Hepatocyte (in vitro differentiated cells): Measurements from ENCODE around the gene BGN. TPM values are rescaled to one million over a fixed set of nuclear protein-coding genes. Genes with fewer than 3 reads are reported as not detected.
A peak's percentile ranks its signal among the peaks of the same experiment; 100 is the strongest.

Experiments used
- DNase-seq: peaks from one replicate; pipeline ENCODE4 v3.0.0-alpha.2; 2016; ENCODE audit warnings: low spot score
- H2AFZ ChIP-seq: fragments of 200-600 bp; sonication (generic); 2 replicates; pipeline ENCODE4 v1.6.0; 2016; ENCODE audit warnings: antibody characterized with exemption, mild to moderate bottlenecking
- H3K27ac ChIP-seq: fragments of 200-600 bp; sonication (generic); 2 replicates; pipeline ENCODE4 v1.5.1; 2016; ENCODE audit warnings: mild to moderate bottlenecking
- H3K27me3 ChIP-seq: fragments of 200-600 bp; sonication (generic); 2 replicates; pipeline ENCODE4 v1.6.1; 2016
- H3K36me3 ChIP-seq: fragments of 200-600 bp; sonication (generic); replicated peaks from 2 replicates; pipeline ENCODE4 v1.5.1; 2016; ENCODE audit warnings: low read depth; ENCODE audit not compliant: insufficient read depth
- H3K4me1 ChIP-seq: fragments of 200-600 bp; sonication (generic); 2 replicates; pipeline ENCODE4 v1.5.1; 2016; ENCODE audit warnings: mild to moderate bottlenecking, moderate library complexity; ENCODE audit not compliant: insufficient read depth
- H3K4me2 ChIP-seq: fragments of 200-600 bp; sonication (generic); 2 replicates; pipeline ENCODE4 v1.6.0; 2016
- H3K4me3 ChIP-seq: fragments of 200-600 bp; sonication (generic); 2 replicates; pipeline ENCODE4 v1.5.1; 2016; ENCODE audit warnings: mild to moderate bottlenecking
- H3K79me2 ChIP-seq: fragments of 200-600 bp; sonication (generic); 2 replicates; pipeline ENCODE4 v1.6.0; 2017; ENCODE audit warnings: mild to moderate bottlenecking
- H3K9me2 ChIP-seq: fragments of 200-600 bp; sonication (generic); replicated peaks from 2 replicates; pipeline ENCODE4 v1.6.0; 2017; ENCODE audit warnings: mild to moderate bottlenecking; ENCODE audit not compliant: insufficient read depth
- H3K9me3 ChIP-seq: fragments of 200-600 bp; sonication (generic); 2 replicates; pipeline ENCODE4 v1.5.1; 2016; ENCODE audit warnings: low read depth, mild to moderate bottlenecking
- H4K20me1 ChIP-seq: fragments of 200-600 bp; sonication (generic); 2 replicates; pipeline ENCODE4 v1.6.0; 2016; ENCODE audit warnings: mild to moderate bottlenecking; ENCODE audit not compliant: insufficient read depth, poor library complexity, severe bottlenecking
- EZH2 ChIP-seq: fragments of 200-600 bp; sonication (generic); IDR thresholded peaks from 2 replicates; pipeline ENCODE4 v1.6.1; 2016; ENCODE audit warnings: antibody characterized with exemption, mild to moderate bottlenecking, borderline replicate concordance
- EZH2phosphoT487 ChIP-seq: fragments of 200-600 bp; sonication (generic); IDR thresholded peaks from one replicate; pipeline ENCODE4 v1.6.1; 2018; ENCODE audit warnings: antibody characterized with exemption, mild to moderate bottlenecking, low read depth, moderate library complexity; ENCODE audit not compliant: unreplicated experiment, severe bottlenecking
- WGBS: methylation state at CpG from one replicate; pipeline ENCODE4 v1.1.6; 2016; ENCODE audit warnings: low lambda C conversion rate; ENCODE audit errors: missing lambda C conversion rate; 5-methylcytosine and 5-hydroxymethylcytosine counted together
- polyA plus RNA-seq: library from polyadenylated mRNA; unstranded; fragments of >200 nt; fragmentation: Nextera tagmentation; extraction: Ambion mirVana; gene quantifications from 2 replicates; pipeline ENCODE4 v1.2.1, GENCODE V29; 2016
- total RNA-seq: library from RNA; depleted of rRNA; stranded (reverse); fragments of >200 nt; gene quantifications from 2 replicates; pipeline ENCODE4 v1.2.3, GENCODE V29; 2014
- TF ChIP-seq, protein P1 (sequence below): fragments of 200-600 bp; sonication (generic); IDR thresholded peaks from 2 replicates; pipeline ENCODE4 v1.5.1; 2016; ENCODE audit warnings: antibody characterized with exemption, mild to moderate bottlenecking; ENCODE audit not compliant: poor library complexity

Gene BGN
- total and polyA plus RNA-seq, 2 experiments from 2014 or later: 14.5 to 27.5 TPM

DNA sequence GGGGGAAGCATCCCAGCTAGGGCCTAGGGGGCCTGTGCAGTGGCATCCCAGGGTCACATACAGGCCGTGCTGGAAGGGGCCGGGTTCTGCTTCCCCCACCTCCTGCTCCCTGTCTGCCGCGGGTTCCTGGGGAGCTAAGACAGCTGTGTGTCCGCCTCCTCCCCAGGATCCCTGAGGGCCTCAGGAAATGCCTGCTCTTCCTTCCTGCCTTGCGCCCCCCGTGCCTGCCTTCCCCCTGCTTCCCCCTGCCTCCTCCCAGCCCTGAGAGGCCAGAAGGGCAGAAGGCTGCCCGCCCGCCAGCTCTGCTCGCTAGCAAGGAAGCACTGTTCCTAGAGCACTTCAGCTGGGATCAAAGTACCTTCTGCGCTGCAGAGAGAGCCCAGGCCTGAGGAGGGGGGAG lies 2.9 kb upstream of the BGN start:
- H3K79me2 ChIP-seq: no peaks in the 10 kb centered on the region
- 67% methylated on average over 9 of the region's 11 CpGs for WGBS
- H3K9me3 ChIP-seq: no peaks in the 10 kb centered on the region
- H2AFZ ChIP-seq: no peak overlapping the region
- DNase-seq: peak; percentile 31
- H3K27ac ChIP-seq: peak overlapping the region; percentile 80
- no peak for TF ChIP-seq EZH2
- TF ChIP-seq EZH2phosphoT487: no peak
- TF ChIP-seq, protein P1, sequence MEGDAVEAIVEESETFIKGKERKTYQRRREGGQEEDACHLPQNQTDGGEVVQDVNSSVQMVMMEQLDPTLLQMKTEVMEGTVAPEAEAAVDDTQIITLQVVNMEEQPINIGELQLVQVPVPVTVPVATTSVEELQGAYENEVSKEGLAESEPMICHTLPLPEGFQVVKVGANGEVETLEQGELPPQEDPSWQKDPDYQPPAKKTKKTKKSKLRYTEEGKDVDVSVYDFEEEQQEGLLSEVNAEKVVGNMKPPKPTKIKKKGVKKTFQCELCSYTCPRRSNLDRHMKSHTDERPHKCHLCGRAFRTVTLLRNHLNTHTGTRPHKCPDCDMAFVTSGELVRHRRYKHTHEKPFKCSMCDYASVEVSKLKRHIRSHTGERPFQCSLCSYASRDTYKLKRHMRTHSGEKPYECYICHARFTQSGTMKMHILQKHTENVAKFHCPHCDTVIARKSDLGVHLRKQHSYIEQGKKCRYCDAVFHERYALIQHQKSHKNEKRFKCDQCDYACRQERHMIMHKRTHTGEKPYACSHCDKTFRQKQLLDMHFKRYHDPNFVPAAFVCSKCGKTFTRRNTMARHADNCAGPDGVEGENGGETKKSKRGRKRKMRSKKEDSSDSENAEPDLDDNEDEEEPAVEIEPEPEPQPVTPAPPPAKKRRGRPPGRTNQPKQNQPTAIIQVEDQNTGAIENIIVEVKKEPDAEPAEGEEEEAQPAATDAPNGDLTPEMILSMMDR: no peak
- H4K20me1 ChIP-seq: no peaks in the 10 kb centered on the region
- peaks cover 25% of the 10 kb centered on the region for H3K4me1 ChIP-seq
- H3K4me3 ChIP-seq: no peak overlapping the region
- H3K36me3 ChIP-seq: no peaks in the 10 kb centered on the region
- H3K27me3 ChIP-seq: no peaks in the 10 kb centered on the region
- peak overlapping the region; percentile 20 for H3K4me2 ChIP-seq
- no peaks in the 10 kb centered on the region for H3K9me2 ChIP-seq

DNA sequence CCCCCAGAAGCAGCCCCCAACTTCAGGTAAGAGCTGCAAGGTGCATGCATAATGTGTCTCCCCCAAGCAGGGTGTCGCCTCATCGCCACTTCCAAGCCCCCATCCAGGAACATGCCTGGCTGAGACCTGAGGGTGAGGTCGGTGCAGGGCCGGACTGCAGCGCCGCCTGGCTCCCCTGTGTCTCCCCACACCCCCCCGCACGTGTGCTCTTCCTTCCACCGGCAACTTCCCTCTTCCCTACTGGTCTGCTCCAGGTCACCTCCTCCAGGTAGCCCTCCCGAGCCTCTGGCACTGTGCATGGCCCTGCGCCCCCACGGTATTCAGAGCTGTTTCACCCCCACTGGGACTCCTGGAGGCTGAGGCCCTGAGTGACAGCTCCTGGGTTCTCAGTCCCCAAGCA lies 2.2 kb upstream of the BGN start:
- H3K4me1 ChIP-seq: peaks cover 25% of the 10 kb centered on the region
- H2AFZ ChIP-seq: no peak overlapping the region
- no peaks in the 10 kb centered on the region for H3K27me3 ChIP-seq
- TF ChIP-seq, protein P1: no peak
- TF ChIP-seq EZH2phosphoT487 (no peak), EZH2 (no peak)
- 88% methylated on average over 11 of the region's 12 CpGs for WGBS
- no peaks in the 10 kb centered on the region for H3K79me2 ChIP-seq
- no peak overlapping the region for H3K4me2 ChIP-seq
- H3K27ac ChIP-seq: peak overlapping the region; percentile 80
- H3K4me3 ChIP-seq: no peak overlapping the region
- no peaks in the 10 kb centered on the region for H3K9me3 ChIP-seq
- no peak for DNase-seq
- H4K20me1 ChIP-seq: no peaks in the 10 kb centered on the region
- no peaks in the 10 kb centered on the region for H3K36me3 ChIP-seq
- no peaks in the 10 kb centered on the region for H3K9me2 ChIP-seq

DNA sequence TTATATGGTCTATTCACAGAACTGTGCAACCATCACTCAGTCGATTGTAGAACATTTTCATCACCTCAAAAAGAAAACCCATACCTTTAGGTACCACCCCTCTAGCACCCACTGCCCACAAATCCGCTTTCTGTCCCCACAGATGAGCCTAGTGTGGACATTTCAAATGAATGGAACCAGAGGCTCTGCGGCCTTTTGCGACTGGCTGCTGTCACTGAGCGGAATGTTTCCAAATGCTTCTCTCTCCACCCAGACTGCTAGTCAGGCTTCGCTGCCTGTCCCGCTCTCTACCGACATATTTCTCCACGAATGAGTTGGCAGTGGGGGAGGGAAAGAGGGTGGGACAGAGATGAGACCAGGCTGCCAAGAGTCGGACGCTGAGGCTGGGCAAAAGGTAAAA lies 1.7 kb upstream of the BGN start:
- no peak for TF ChIP-seq EZH2phosphoT487
- TF ChIP-seq EZH2: no peak
- TF ChIP-seq, protein P1: no peak
- Histone ChIP-seq H3K9me2 (no peaks in the 10 kb centered on the region), H3K4me2 (no peak overlapping the region), H3K79me2 (no peaks in the 10 kb centered on the region), H4K20me1 (no peaks in the 10 kb centered on the region), H3K27me3 (no peaks in the 10 kb centered on the region), H3K36me3 (no peaks in the 10 kb centered on the region), H3K9me3 (no peaks in the 10 kb centered on the region), H3K4me3 (no peak overlapping the region), H2AFZ (no peak overlapping the region), H3K27ac (no peak overlapping the region), H3K4me1 (peaks cover 21% of the 10 kb centered on the region)
- 80% methylated on average over 9 of the region's 11 CpGs for WGBS
- no peak for DNase-seq

DNA sequence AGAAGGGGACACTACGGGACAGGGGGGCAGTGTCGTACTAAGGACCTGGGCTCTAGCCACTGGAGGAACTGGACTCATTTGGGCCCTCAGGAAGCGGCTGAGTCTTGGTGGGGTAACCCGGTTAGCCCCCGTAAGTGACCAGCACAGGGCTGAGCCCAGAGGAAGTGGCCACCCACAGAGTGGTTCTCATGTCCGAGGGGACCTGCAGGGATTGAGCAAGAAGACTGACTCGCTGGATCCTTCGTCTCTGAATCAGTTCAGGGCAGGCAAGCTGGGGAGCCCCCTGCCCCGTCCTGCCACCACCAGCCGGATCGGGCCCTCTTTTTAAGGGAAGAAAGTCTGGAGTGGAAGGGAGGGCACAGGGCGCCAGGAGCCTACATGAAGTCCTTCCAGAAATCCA lies 719 bp upstream of the BGN start:
- Histone ChIP-seq H3K4me1 (peaks cover 14% of the 10 kb centered on the region), H3K79me2 (no peaks in the 10 kb centered on the region), H3K4me2 (peak overlapping the region; percentile 76), H3K4me3 (no peak overlapping the region), H3K9me3 (no peaks in the 10 kb centered on the region), H3K36me3 (no peaks in the 10 kb centered on the region), H4K20me1 (no peaks in the 10 kb centered on the region), H3K9me2 (no peaks in the 10 kb centered on the region), H2AFZ (no peak overlapping the region), H3K27ac (peak overlapping the region; percentile 70), H3K27me3 (no peaks in the 10 kb centered on the region)
- TF ChIP-seq EZH2: no peak
- TF ChIP-seq, protein P1: no peak
- TF ChIP-seq EZH2phosphoT487: no peak
- DNase-seq: no peak
- WGBS: 74% methylated on average over 10 of the region's 12 CpGs
